ENCODE data around the gene ARSI.

Gene ARSI

GRCh38 chr5:150326707-150327106 lies 24.0 kb upstream of the ARSI start:
- DNase-seq: no peak

GRCh38 chr5:150325426-150325825 lies 22.7 kb upstream of the ARSI start:
- DNase-seq: no peak

- DNase-seq: no peak
Measured at GRCh38 chr5:150323819-150324218, 21.1 kb upstream of the ARSI start.

GRCh38 chr5:150323092-150323491 lies 20.4 kb upstream of the ARSI start:
- DNase-seq: no peak

GRCh38 chr5:150322202-150322601 lies 19.5 kb upstream of the ARSI start:
- peak; percentile 32 for DNase-seq

GRCh38 chr5:150321784-150322183 lies 19.1 kb upstream of the ARSI start:
- no peak for DNase-seq

- DNase-seq: no peak
Measured at GRCh38 chr5:150321211-150321610, 18.5 kb upstream of the ARSI start.

GRCh38 chr5:150320044-150320613 lies 17.4 kb upstream of the ARSI start:
- DNase-seq: peak; percentile 71

GRCh38 chr5:150319484-150319790 lies 16.7 kb upstream of the ARSI start:
- DNase-seq: no peak

- no peak for DNase-seq
Measured at GRCh38 chr5:150318613-150319483, 16.1 kb upstream of the ARSI start.

GRCh38 chr5:150317048-150318003 lies 14.6 kb upstream of the ARSI start:
- DNase-seq: peak; percentile 92

GRCh38 chr5:150316320-150316719 lies 13.6 kb upstream of the ARSI start:
- no peak for DNase-seq

- DNase-seq: no peak
Measured at GRCh38 chr5:150315245-150315644, 12.5 kb upstream of the ARSI start.

- no peak for DNase-seq
Measured at GRCh38 chr5:150313921-150314716, 11.4 kb upstream of the ARSI start.

GRCh38 chr5:150313501-150313900 lies 10.8 kb upstream of the ARSI start:
- no peak for DNase-seq

- no peak for DNase-seq
Measured at GRCh38 chr5:150312518-150312917, 9.8 kb upstream of the ARSI start.

GRCh38 chr5:150311015-150311692 lies 8.4 kb upstream of the ARSI start:
- DNase-seq: no peak

- DNase-seq: no peak
Measured at GRCh38 chr5:150310246-150310645, 7.5 kb upstream of the ARSI start.

GRCh38 chr5:150309886-150310239 lies 7.2 kb upstream of the ARSI start:
- no peak for DNase-seq

GRCh38 chr5:150309101-150309885 lies 6.6 kb upstream of the ARSI start:
- DNase-seq: no peak
